Cardiac septum (tissue), 1 donor: ENCODE results near the gene PDK4. TPM values are rescaled to one million over a fixed set of nuclear protein-coding genes. Genes with fewer than 3 reads are reported as not detected.

Experiments
- DNase-seq: peaks from one replicate; pipeline ENCODE4 v3.0.0-alpha.2; 2020; ENCODE audit warnings: low spot score
- intact Hi-C: fragments of 100-400 bp; cut with DNase I; formaldehyde crosslinking; loops from one replicate; pipeline ENCODE4 v1.14.0; 2022
- long read RNA-seq: library from polyadenylated mRNA; unstranded; transcript quantifications from one replicate; pipeline ENCODE4 v2.0.0, GENCODE V29; 2021
- total RNA-seq: library from RNA; stranded (reverse); fragmentation: NEBNext Ultra II Directional; extraction: Animal tissue kit (Norgen Biotek cat#: 25700); gene quantifications from one replicate; pipeline ENCODE4 v1.2.1, GENCODE V29; 2021
- donor health status: DM: no; HTN: no; CAD: no.

Gene PDK4
- total RNA-seq: 49.0 TPM
- long read RNA-seq, transcript PDK4-201 (11 exons, 3,576 nt): major isoform, 61 of 78 reads
- long read RNA-seq, partial matches to known transcripts: 8 of 78 reads
- long read RNA-seq, other reads (novel, unspliced or antisense): 8 of 78 reads

DNA sequence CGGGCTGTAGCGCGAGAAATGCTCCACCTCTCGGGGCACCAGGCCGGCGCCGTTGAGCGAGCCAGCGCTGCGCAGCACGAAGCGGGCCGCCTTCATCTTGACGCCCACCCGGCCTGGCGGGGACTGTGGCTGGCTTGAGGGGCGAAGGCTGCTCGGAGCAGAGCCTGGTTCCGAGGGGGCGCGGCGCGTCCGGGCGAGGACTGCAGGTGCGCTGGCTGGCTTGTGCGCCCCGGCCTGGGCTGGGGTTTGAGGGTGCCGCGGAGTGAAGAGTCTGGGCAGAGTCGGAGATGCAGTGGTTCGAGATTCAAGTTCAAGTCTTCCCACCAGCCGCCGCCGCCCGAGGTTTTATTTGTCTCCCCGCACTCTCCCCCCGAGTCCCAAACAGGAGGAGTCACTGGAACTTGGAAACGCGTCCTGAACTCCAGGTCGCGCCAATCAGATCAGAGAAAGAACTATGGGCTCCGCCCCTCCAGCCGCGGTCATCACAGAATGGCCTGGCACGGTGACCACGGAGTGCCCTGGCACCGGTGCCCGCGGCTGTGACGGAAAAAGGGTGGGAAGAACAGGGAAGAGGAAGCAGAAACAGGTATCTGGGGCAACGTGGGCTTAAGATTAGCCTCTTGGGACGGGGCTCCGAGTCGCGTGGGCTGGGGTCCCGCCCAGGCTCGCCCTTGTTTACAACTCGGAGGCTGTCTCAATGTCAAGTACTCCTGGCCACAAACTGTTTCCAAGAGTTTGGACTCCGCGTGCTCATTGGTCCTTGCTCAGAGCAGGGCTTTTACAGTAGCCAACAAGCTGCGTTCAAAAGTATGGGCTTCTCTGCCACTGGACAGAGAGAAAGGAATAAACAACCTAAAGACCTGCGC is at the start of gene PDK4:
Gene PDK4, minus strand, starts transcription at position 319 of the 866 bp plus-strand sequence. Its CDS starts 223 bp downstream, at position 96.
- intact Hi-C loops: loop anchor here (1.0 to 5.0 kb wide), 3 partner anchors 12 to 86 kb away; no protein-coding TSS in a partner anchor
- DNase-seq: peak; percentile 96

DNA sequence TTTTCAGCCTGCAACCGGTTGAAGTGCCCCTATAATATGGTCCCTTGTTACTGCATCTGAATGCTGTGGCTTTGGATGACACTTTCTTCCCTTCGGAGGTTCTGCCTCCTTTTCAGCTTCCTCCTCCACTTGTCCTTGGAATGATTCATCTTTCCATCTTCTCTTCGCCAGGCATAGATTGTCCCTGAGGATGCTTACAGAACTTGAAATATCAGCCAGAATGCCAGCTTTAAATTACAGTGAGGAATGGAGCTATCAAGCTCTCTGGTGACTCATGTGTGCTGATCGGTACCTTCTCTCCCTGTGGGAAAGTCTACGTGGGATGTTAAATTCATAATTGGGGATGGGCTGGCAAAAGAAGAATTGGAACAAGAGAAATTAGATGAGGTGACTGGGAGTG is 45.9 kb upstream of the PDK4 start:
- DNase-seq: no peak
- intact Hi-C loops: no loop called here

DNA sequence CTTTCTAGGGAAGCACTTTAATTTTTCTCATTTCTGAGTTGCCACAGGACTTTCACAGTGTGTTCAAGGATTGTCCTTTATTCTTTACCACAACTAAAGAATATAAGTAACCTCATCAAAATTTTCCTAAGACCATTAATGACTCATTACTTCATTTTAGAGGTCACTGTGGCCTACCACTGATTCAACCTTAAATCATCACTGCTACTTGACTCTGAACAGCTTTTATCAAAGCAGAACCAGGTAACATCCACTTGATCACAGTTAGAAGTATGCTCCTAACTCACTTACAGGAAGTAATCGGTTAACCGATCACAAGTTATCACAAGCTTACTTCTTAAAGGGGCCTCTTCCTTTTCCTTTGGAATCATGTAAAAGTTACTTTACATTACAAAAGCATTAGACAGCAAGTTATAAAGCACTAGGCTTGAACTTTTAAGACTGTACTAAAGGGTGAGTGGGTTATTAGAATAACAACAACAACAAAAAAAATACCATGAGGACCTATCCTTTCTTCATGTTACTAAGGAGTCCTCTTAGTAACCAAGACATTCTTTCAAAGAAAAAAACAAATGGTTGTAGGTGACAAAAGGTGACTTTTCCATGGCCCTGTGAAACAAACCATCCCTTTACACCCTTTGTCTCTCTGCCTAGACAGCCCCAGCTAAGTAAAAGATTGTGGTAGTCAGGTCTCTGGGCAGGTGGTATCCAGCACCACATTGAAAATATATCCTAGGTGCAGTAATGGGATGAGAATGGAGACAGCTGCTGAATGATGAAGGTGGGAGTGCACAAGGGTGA is 40.0 kb upstream of the PDK4 start:
- intact Hi-C loops: no loop called here
- no peak for DNase-seq

DNA sequence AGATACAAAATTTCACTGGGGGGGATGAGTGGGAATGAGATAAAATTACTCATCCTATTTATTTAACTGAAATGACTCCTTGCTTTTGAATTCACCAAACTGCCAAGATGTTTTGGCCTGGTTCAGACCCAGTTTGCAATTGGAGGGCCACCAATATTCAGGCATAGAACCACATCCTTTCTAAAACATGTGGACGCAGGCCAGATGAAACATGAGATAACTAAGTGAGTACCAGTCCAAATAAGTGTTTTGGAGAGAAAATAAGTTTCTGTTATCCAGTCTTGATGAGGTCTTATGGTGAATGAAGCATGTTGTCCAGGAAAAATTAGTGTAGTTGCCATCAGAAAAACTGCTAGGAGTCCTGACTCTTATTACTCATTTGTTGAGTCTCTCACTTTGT is 36.3 kb upstream of the PDK4 start:
- DNase-seq: no peak
- intact Hi-C loops: no loop called here

DNA sequence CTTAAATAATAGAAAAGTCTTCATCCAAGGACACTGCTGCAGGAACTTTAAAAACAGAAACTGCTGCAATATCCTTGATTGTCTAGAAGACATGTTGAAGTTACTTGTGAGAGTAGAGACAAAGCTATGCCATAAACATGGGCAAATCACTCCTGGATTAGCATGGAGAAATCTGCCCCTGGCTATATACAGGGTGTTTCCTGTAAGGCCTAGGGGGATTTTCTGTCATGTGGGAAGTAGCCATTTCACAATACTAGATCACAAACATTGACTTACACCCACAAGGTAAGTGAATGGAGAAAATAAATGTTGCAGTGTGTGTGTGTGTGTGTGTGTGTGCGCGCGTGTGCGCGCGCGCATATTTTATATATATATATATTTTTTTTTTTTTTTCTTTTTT is 35.2 kb upstream of the PDK4 start:
- intact Hi-C loops: no loop called here
- DNase-seq: no peak

DNA sequence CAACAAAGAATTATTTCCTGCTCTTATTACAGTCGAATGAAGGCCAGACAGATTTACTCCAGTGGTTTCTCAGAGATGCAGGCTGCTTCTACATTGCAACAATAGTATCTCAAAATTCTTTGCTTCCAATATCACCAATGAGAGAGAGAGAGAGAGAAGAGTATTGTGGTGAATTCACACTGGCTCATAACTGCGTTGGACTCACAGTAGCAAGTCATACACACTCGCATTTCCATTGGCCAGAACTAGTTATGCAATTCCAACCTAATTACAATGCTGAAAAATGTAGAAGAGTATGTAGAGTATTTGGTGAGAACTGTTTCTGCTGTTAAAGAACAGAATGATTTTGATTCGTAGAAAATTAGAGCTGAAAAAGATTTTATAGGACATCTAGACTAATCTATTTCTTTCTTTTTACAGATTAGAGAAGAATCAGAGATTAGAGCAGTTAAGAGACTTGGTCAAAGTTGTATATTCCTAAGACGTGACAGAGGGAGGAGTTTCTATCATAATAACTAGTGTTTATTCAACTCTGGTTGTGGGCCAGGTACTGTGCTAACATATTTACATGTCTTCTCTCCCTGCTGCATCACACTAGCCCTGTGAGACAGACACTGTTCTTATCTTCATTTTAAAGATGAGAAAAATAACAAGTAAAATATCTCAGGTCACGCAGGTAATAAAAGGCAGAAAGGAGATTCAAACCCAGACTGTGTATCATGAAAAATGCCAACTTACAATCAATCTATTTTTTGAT is 34.6 kb upstream of the PDK4 start:
- no peak for DNase-seq
- intact Hi-C loops: no loop called here

DNA sequence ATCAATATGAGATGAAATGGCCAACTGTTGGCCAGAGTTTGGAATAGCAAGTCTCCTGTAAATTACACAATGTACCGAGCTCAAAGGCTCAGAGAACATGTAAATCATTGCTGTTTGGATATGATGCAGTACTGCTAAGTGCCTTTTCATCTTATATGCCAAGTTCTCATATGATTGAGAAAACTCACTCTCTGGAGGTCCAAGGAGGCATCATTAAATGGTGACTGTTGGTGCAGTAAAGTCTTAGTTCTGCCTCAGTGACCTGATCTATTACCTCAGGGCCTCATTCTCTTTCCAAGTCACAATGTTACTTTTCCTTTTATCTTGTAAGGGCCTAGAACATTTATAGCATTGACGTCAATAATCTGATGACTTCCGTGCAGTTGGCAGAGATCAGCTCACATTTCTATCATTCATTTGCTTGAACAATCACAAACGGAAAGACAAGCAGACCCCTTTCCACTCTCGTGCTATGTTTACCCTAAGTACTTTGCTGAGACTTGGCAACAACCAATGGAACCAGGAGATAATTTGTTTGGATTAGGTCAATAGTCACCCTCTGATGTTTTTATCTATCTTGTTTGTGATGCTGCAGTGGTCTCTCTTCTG is 32.6 kb upstream of the PDK4 start:
- no peak for DNase-seq
- intact Hi-C loops: no loop called here

DNA sequence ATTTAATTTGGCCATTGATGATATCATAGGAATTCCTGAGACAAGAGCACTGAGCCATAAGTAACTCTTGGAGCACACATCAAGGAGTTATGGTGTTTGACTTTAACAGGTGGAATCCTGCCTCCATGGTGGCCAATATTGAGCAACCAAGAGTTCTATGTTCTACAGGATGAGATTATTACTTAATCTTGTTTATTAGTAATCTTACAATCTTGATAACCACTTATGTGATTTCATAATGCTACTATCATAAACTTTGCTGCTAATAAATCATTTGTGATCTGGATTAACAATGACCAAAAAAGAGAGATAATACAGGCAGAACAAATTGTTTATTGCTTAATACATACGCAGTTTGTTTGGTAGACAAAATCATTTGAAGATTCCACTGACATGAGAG is 27.5 kb upstream of the PDK4 start:
- intact Hi-C loops: no loop called here
- no peak for DNase-seq

DNA sequence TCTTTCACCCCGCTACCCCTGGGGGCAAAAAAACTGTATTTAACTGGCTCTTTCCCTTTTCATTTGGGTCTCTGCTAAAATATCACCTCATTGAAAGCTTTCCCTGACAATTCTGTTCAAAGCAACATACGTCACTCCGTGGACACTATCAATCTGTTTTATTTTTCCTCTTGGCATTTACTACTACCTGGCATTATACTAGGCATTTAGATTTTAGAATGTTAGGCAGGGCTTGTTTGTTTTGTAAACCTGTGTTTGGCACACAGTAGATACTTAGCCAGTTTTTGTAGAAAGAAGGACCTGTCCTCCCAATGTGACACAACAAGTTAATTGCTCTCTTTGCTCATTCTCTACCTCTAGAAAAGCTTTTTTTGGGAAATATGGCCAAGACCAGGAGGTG is 26.5 kb upstream of the PDK4 start:
- intact Hi-C loops: no loop called here

DNA sequence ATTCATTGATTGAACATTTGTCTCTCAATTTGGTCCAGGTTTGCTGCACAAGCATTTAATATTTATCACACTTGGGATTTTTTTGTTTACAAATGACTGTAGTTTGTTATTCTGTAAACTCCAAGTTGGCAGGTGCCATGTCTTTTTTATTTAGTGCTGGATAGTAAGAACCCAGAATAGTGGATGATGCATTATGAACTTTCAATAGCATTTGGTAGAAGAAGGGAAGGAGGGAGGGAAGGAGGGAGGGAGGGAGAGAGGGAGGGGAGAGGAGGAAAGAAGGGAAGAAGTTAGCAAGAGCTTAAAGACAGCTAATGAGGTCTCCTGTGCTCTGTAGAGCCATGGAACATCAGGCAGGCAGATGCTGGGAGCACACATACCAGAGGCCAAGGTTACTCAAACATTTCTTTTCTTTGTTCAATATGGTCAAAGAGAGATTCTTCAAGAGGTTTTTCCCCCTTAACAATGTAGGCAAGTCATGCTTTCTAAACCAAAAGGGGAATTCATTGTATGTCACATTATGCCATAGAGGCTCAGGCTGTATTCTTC is 25.8 kb upstream of the PDK4 start:
- intact Hi-C loops: no loop called here
- no peak for DNase-seq

More for the DNA sequence above, 26.5 kb upstream of the PDK4 start:
- DNase-seq: no peak

DNA sequence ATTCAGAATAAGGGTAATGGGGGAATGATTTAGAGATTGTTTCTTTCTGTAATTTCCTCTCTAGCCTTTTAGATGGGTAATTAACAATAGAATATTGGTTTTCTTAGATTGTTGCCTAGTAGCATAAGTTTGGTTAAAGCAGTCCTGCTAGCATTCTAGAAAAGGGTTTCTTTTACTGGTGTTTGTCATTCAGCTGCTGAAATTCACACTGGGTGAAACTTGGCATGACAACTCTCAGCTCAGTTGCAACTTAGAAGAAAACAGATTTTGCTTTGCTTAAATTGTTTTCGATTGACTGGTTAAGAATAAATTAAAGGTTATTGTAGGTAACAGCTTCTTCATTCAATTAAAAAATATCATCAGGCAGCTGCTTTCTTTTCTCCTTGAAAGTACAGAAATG is 25.1 kb upstream of the PDK4 start:
- intact Hi-C loops: no loop called here
- no peak for DNase-seq

DNA sequence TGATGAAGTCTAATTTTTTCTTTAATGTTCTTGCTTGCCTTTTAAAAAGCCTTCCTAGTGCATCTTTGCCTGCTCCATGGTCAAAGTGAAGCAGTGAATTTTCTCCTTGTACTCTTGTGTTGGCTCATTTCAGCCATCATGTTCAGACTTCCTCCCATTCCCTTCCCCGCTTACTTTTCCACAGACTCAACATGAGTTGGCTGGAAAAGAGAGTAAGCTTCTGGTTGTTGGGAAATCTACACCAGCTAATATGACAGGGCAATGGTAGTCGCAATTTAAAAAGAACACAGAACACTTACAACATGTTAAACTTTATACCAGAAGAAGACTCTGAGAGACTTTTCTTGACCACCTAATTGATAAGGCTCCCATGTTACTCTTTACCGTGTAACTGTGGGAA is 24.3 kb upstream of the PDK4 start:
- intact Hi-C loops: no loop called here
- DNase-seq: no peak

DNA sequence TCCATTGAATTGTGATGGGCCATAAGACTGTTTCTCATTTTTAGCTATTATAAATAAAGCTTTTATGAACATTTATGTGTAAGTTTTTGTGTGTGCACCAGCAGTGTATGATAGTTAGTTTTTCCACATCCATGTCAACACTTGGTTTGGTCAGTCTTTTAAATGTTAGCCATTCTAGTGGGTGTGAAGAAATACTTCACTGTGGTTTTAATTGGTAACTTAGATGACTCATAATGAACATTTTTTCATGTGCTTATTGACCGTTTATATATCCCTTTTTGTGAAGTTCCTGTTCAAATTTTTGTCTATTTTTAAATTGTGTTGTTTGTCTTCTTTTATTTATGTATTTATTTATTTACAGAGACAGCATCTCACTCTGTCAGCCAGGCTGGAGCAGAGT is 23.6 kb upstream of the PDK4 start:
- intact Hi-C loops: no loop called here
- DNase-seq: no peak

DNA sequence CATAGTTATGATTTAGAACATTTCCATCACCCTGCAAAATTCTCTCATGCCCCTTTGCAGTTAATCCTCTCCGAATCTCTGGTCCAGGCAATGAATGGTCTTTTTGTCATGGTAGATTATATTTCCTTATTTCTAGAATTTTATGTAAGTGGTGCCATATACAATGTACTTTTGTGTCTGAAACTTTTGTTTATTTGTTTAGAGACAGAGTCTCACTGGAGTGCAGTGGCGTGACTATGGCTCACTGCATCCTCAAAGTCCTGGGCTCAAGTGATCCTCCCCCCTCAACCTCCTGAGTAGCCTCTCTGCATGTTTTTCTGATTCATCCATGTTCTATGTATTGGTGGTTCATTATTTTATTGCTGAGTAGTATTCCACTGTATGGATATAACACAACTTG is 23.2 kb upstream of the PDK4 start:
- intact Hi-C loops: no loop called here
- DNase-seq: no peak

DNA sequence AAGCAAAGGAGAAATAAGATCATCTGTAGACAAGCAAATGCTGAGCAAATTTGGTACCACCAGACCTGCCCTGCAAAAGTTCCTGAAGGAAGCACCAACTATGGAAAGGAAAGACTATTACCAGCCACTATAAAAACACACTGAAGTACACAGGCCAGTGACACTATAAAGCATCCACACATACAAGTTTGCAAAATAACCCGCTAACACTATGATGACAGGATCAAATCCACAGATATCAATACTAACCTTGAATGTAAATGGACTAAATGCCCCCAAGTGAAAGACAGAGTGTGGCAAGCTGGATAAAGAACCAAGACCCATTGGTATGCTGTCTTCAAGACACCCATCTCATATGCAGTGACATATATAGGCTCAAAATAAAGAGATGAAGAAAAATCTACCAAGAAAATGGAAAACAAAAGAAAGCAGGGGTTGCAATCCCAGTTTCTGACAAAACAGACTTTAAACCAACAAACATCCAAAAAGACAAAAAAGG is 18.2 kb upstream of the PDK4 start:
- intact Hi-C loops: loop anchor here (5.0 kb wide), 1 partner anchor 68 kb away; no protein-coding TSS in a partner anchor
- DNase-seq: no peak

DNA sequence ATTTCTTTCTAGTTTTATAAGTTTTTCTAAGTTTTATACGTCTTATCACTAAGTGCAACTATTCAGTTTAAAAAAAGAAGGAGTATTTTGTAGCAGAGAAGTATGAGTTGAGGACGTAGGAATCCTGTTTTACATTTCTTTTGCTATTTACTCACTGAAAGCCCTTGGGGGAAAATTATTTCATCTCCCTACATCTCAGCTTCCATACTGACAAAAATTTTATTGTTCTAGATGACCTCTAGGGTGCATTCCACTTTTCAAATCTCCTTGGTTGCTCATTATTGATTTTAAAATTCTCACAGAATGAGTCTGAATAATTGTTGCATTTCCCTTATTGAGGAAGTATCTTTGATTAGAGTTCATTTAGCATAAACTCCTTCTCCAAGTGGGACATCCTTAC is 14.9 kb upstream of the PDK4 start:
- DNase-seq: no peak
- intact Hi-C loops: loop anchor here (5.0 kb wide), 1 partner anchor 71 kb away; no protein-coding TSS in a partner anchor

DNA sequence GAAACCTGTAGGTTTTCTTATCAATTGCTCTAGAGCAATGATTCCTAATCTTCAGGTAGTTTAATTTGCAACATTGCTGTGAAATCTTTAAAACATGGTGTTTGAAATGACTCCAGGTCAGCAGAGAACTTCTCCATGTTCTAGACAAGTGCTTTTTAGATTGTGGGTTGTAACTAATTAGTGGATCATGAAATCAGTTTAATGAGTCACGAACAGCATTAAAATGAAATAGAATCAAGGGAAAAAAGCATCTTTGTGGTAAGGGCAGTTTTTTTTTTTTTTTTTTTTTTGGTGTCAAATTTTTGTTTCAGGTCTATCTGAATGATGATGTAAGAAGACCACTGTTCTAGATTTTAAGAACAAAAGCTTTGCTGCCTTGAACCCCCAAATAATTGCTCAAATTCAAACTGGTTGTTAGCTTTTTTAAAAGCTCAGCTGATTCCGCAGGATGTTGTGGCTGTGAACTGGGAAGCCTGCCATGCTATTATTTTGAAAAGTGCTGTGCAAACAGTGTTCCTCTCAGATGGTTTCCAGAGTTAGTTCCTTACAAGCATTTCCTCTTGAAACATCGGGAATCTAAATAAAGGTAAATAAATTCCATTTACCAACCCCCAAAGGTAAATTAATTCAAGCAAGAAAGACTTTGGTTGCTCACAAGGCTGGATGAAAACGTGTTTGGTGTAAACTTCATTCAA is 13.1 kb upstream of the PDK4 start:
- DNase-seq: no peak
- intact Hi-C loops: loop anchor here (2.0 kb wide), 1 partner anchor 61 kb away; no protein-coding TSS in a partner anchor
